ENCODE data around the gene ACCSL. TPM values are rescaled to one million over a fixed set of nuclear protein-coding genes. Genes with fewer than 3 reads are reported as not detected.

ACCSL gene
- polyA plus RNA-seq, 3 donors = not detected

- H3K4me3 ChIP-seq (replicated peaks in 1 of 3; ENCODE audit: low read depth in 2 of 3, low read length in 3 of 3) = no peak overlapping the region
- no peaks in the 10 kb centered on the region for H3K4me1 ChIP-seq (ENCODE audit: control insufficient read depth in 1 of 2, insufficient read depth in 2 of 2, low read length in 2 of 2)
- intact Hi-C loops (cut with micrococcal nuclease) = no loop called here
- Mint-ChIP-seq H3K27ac (no peak overlapping the region), H3K4me3 (no peak overlapping the region), H3K9me3 (peaks cover 0 to 2% (median 0%) of the 10 kb centered on the region in 7 donors), H3K27me3 (ENCODE audit: low read depth in 3 of 3) (peaks cover 0 to 11% (median 4%) of the 10 kb centered on the region in 3 donors), H3K4me1 (no peaks in the 10 kb centered on the region), H3K36me3 (no peaks in the 10 kb centered on the region)
- no peak for TF ChIP-seq CTCF (IDR thresholded peaks at IDR 0.05)
- no peak overlapping the region for H3K27ac ChIP-seq (ENCODE audit: low read depth in 1 of 2, low read length in 2 of 2)
- DNase-seq = no peak
- no peaks in the 10 kb centered on the region for H3K9me3 ChIP-seq (replicated peaks in 1 of 2; ENCODE audit: control insufficient read depth in 1 of 2, insufficient read depth in 1 of 2, low read length in 2 of 2)
- H3K4me2 ChIP-seq (replicated peaks; ENCODE audit: extremely low read depth, low read length, poor library complexity, severe bottlenecking) = no peak overlapping the region
- H4K20me1 ChIP-seq (ENCODE audit: insufficient read depth, low read length) = no peaks in the 10 kb centered on the region
- H3K36me3 ChIP-seq (replicated peaks in 1 of 2; ENCODE audit: control insufficient read depth in 1 of 2, insufficient read depth in 2 of 2, low read length in 2 of 2) = no peaks in the 10 kb centered on the region
- H3K9ac ChIP-seq (ENCODE audit: insufficient read depth, low read length, poor library complexity, severe bottlenecking) = no peak overlapping the region
- no peak overlapping the region for H2AFZ ChIP-seq (ENCODE audit: insufficient read depth, low read depth, low read length, poor library complexity, severe bottlenecking)
- H3K79me2 ChIP-seq (ENCODE audit: insufficient read depth, low read length) = no peaks in the 10 kb centered on the region
- no CpG with 5 or more reads among the region's 2 CpGs for WGBS (ENCODE audit: insufficient coverage)
- no peaks in the 10 kb centered on the region for H3K27me3 ChIP-seq (ENCODE audit: control insufficient read depth in 2 of 2, insufficient read depth in 2 of 2, low read length in 2 of 2)
Measured at GRCh38 chr11:44000731-44001130, 47.0 kb upstream of the ACCSL start.

- Histone ChIP-seq H3K36me3 (replicated peaks in 1 of 2; ENCODE audit: control insufficient read depth in 1 of 2, insufficient read depth in 2 of 2, low read length in 2 of 2) (no peaks in the 10 kb centered on the region), H4K20me1 (ENCODE audit: insufficient read depth, low read length) (no peaks in the 10 kb centered on the region), H3K9ac (ENCODE audit: insufficient read depth, low read length, poor library complexity, severe bottlenecking) (no peak overlapping the region), H3K4me1 (ENCODE audit: control insufficient read depth in 1 of 2, insufficient read depth in 2 of 2, low read length in 2 of 2) (no peaks in the 10 kb centered on the region), H3K79me2 (ENCODE audit: insufficient read depth, low read length) (no peaks in the 10 kb centered on the region), H2AFZ (ENCODE audit: insufficient read depth, low read depth, low read length, poor library complexity, severe bottlenecking) (no peak overlapping the region), H3K4me2 (replicated peaks; ENCODE audit: extremely low read depth, low read length, poor library complexity, severe bottlenecking) (no peak overlapping the region), H3K4me3 (replicated peaks in 1 of 3; ENCODE audit: low read depth in 2 of 3, low read length in 3 of 3) (no peak overlapping the region), H3K27ac (ENCODE audit: low read depth in 1 of 2, low read length in 2 of 2) (no peak overlapping the region), H3K9me3 (replicated peaks in 1 of 2; ENCODE audit: control insufficient read depth in 1 of 2, insufficient read depth in 1 of 2, low read length in 2 of 2) (no peaks in the 10 kb centered on the region), H3K27me3 (ENCODE audit: control insufficient read depth in 2 of 2, insufficient read depth in 2 of 2, low read length in 2 of 2) (no peaks in the 10 kb centered on the region)
- Mint-ChIP-seq H3K27me3 (ENCODE audit: low read depth in 3 of 3) (peaks cover 0 to 11% (median 3%) of the 10 kb centered on the region in 3 donors), H3K27ac (no peak overlapping the region), H3K4me3 (no peak overlapping the region), H3K9me3 (no peaks in the 10 kb centered on the region), H3K4me1 (no peaks in the 10 kb centered on the region), H3K36me3 (no peaks in the 10 kb centered on the region)
- TF ChIP-seq CTCF (IDR thresholded peaks at IDR 0.05) = no peak
- no peak for DNase-seq
- intact Hi-C loops (cut with micrococcal nuclease) = no loop called here
- 89% methylated on average over 12 of the region's 18 CpGs for WGBS (ENCODE audit: insufficient coverage)
Measured at GRCh38 chr11:44002191-44003093, 45.3 kb upstream of the ACCSL start.
